Astrocyte (in vitro differentiated cells and primary cell): ENCODE results near the gene SRGAP2B.
"Not testable (repeated sequence)": the region's sequence is repeated elsewhere in the genome, so short reads cannot be mapped to it uniquely, and the experiment has no call there.

Source experiments
- EZH2 ChIP-seq: IDR thresholded peaks from 2 replicates; pipeline ENCODE4 v1.6.1; 2012; ENCODE audit warnings: mild to moderate bottlenecking, low read length, inconsistent platforms; ENCODE audit not compliant: insufficient read depth
- TF ChIP-seq, protein P1 (sequence below): IDR thresholded peaks from 2 replicates; pipeline ENCODE4 v1.5.1; 2011; ENCODE audit warnings: low read depth, mild to moderate bottlenecking, inconsistent platforms, low read length, moderate library complexity; ENCODE audit not compliant: insufficient read depth

DNA sequence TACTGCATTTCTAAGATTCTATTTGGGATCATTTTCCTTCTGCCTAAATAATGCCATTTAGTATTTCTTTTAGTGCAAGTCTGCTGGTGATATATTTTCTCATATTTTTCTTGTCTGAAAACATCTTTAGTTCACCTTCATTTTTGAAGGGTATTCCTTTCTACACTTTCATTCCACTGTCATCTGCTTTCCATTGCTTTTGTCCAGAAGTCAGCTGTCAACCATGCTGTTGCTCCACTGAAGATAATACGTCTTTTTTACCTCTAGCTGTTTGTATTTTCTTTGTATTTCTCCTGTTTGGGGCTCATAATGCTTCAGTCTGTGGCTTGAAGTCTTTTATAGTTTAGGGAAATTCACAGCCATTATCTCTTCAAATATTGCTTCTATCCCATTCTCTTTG, 167.8 kb downstream of the SRGAP2B start:
- TF ChIP-seq, protein P1, sequence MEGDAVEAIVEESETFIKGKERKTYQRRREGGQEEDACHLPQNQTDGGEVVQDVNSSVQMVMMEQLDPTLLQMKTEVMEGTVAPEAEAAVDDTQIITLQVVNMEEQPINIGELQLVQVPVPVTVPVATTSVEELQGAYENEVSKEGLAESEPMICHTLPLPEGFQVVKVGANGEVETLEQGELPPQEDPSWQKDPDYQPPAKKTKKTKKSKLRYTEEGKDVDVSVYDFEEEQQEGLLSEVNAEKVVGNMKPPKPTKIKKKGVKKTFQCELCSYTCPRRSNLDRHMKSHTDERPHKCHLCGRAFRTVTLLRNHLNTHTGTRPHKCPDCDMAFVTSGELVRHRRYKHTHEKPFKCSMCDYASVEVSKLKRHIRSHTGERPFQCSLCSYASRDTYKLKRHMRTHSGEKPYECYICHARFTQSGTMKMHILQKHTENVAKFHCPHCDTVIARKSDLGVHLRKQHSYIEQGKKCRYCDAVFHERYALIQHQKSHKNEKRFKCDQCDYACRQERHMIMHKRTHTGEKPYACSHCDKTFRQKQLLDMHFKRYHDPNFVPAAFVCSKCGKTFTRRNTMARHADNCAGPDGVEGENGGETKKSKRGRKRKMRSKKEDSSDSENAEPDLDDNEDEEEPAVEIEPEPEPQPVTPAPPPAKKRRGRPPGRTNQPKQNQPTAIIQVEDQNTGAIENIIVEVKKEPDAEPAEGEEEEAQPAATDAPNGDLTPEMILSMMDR: not testable (repeated sequence)
- not testable (repeated sequence) for TF ChIP-seq EZH2
